PC-3 (cell line): ENCODE measurements around the gene PPP1R14C. TPM values are rescaled to one million over a fixed set of nuclear protein-coding genes. Genes with fewer than 3 reads are reported as not detected.

ENCODE experiments used
- ATAC-seq: fragments of 200-7000 bp; cut with Tn5 transposase; 2 replicates; pipeline ENCODE4 v1.9.1; 2020; ENCODE audit warnings: mild to moderate bottlenecking, moderate library complexity
- BruUV-seq: library from RNA; stranded (reverse); fragments of 400-500 nt; replicated peaks from 2 replicates; lab custom pipeline; 2021; lab: Mats Ljungman, UMichigan
- CTCF ChIA-PET: fragments of 300-600 bp; sonication (Branson Sonifier 250); formaldehyde crosslinking; loops from one replicate; lab custom pipeline; 2022; ENCODE audit warnings: antibody characterized with exemption; lab: Charles Lee
- POLR2A ChIA-PET: fragments of 300-600 bp; sonication (Branson Sonifier 250); formaldehyde crosslinking; loops from one replicate; lab custom pipeline; 2022; ENCODE audit warnings: antibody characterized with exemption; ENCODE audit not compliant: unreplicated experiment; lab: Charles Lee
- DNase-seq: peaks from one replicate; pipeline ENCODE4 v3.0.0-alpha.2; 2015
- H2AFZ ChIP-seq: fragments of 300-600 bp; sonication (generic); 2 replicates; pipeline ENCODE4 v1.6.0; 2016; ENCODE audit warnings: antibody characterized with exemption, low read length
- H3F3A ChIP-seq: fragments of 300-600 bp; sonication (generic); one replicate; pipeline ENCODE4 v1.6.0; 2017; ENCODE audit warnings: antibody characterized with exemption, low read length, control low read depth, mild to moderate bottlenecking; ENCODE audit not compliant: unreplicated experiment
- H3K27ac ChIP-seq: fragments of 300-600 bp; sonication (generic); 2 replicates; pipeline ENCODE4 v1.5.1; 2016; ENCODE audit warnings: mild to moderate bottlenecking, low read length
- H3K27me3 ChIP-seq: fragments of 300-600 bp; sonication (generic); 2 replicates; pipeline ENCODE4 v1.6.1; 2016; ENCODE audit warnings: low read length, mixed read lengths
- H3K36me3 ChIP-seq: fragments of 300-600 bp; sonication (generic); 2 replicates; pipeline ENCODE4 v1.6.1; 2016; ENCODE audit warnings: low read depth, mixed run types, low read length, mixed read lengths
- H3K4me1 ChIP-seq: fragments of 300-600 bp; sonication (generic); 2 replicates; pipeline ENCODE4 v1.5.1; 2016; ENCODE audit warnings: low read length; ENCODE audit not compliant: insufficient read depth
- H3K4me2 ChIP-seq: fragments of 300-600 bp; sonication (generic); 2 replicates; pipeline ENCODE4 v1.6.0; 2016; ENCODE audit warnings: low read length
- H3K4me3 ChIP-seq: fragments of 300-600 bp; sonication (generic); 2 replicates; pipeline ENCODE4 v1.5.1; 2016; ENCODE audit warnings: mild to moderate bottlenecking, low read length, mixed read lengths
- H3K79me2 ChIP-seq: fragments of 300-600 bp; sonication (generic); 2 replicates; pipeline ENCODE4 v1.6.1; 2017; ENCODE audit warnings: low read length, mixed read lengths
- H3K9ac ChIP-seq: fragments of 300-600 bp; sonication (generic); 2 replicates; pipeline ENCODE4 v1.6.0; 2016; ENCODE audit warnings: mild to moderate bottlenecking, low read length
- H3K9me2 ChIP-seq: fragments of 300-600 bp; sonication (generic); replicated peaks from 2 replicates; pipeline ENCODE4 v1.6.1; 2016; ENCODE audit warnings: mixed run types, low read length, mixed read lengths
- H3K9me3 ChIP-seq: fragments of 300-600 bp; sonication (generic); 2 replicates; pipeline ENCODE4 v1.6.1; 2016; ENCODE audit warnings: low read length, mixed read lengths
- H4K20me1 ChIP-seq: fragments of 300-600 bp; sonication (generic); 2 replicates; pipeline ENCODE4 v1.6.1; 2016; ENCODE audit warnings: low read length, mixed read lengths
- EZH2 ChIP-seq: fragments of 300-600 bp; sonication (generic); IDR thresholded peaks from one replicate; pipeline ENCODE4 v1.6.1; 2017; ENCODE audit warnings: antibody characterized with exemption, mild to moderate bottlenecking, low read length; ENCODE audit not compliant: unreplicated experiment
- EZH2phosphoT487 ChIP-seq: fragments of 300-600 bp; sonication (generic); IDR thresholded peaks from 2 replicates; pipeline ENCODE4 v1.6.1; 2018; ENCODE audit warnings: mild to moderate bottlenecking, antibody characterized with exemption, low read length, borderline replicate concordance
- intact Hi-C: fragments of 100-400 bp; cut with micrococcal nuclease; formaldehyde crosslinking; loops from 2 replicates; pipeline ENCODE4 v1.9.0; 2023
- total RNA-seq: library from RNA; depleted of rRNA; stranded (reverse); fragments of >200 nt; gene quantifications from 2 replicates; pipeline ENCODE4 v1.2.3, GENCODE V29; 2014
- TF ChIP-seq, protein P1 (sequence below): fragments of 300-600 bp; sonication (generic); conservative IDR thresholded peaks from 2 replicates; pipeline ENCODE4 v1.5.1; 2017; ENCODE audit warnings: antibody characterized with exemption, low read depth, mild to moderate bottlenecking, low read length

Gene PPP1R14C
- total RNA-seq, 1 experiment from 2014 or later: 1.1 TPM

DNA sequence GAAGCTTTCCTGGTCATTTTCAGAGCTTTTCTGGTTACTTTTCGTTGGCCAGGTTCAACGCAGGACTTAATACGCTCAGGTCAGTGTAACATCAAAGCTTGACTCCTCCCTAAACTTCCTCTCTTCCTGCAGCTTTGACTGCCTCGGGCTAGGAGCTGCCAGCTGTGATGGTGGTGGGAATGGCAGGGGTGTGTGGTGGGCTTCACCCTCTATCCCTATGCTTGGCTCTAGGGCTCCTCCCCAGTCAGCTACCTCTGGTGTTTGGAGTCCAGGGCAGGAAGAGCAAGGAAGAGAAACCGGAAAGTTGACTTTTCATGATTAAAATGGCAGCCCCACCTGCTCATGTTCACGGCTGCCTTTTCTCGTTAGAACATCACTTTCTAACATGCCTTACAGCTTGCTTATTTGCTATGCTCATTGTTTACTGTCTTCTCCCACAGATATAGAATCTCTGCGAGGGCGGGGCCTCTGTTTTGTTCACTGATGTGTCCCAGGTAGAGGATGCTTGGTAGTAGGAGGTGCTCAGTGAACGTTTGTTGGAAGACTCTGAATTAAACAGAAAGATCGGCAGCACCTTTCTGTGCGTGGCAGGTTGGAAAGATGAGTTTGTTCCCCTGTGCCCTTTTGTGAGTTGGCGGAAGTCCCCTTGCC is 16.1 kb upstream of the PPP1R14C start:
- no peak for ATAC-seq
- no TSS peak for BruUV-seq

GRCh38 chr6:150128425-150128824 is 14.4 kb upstream of the PPP1R14C start:
- Histone ChIP-seq H3F3A (no peaks in the 10 kb centered on the region), H3K9me3 (no peaks in the 10 kb centered on the region), H3K4me1 (no peaks in the 10 kb centered on the region), H3K9me2 (no peaks in the 10 kb centered on the region), H3K27me3 (no peaks in the 10 kb centered on the region), H4K20me1 (no peaks in the 10 kb centered on the region), H3K4me3 (no peak overlapping the region), H3K79me2 (no peaks in the 10 kb centered on the region), H3K36me3 (no peaks in the 10 kb centered on the region), H3K9ac (no peak overlapping the region), H2AFZ (no peak overlapping the region), H3K27ac (no peak overlapping the region), H3K4me2 (no peak overlapping the region)
- DNase-seq (no peak), ATAC-seq (no peak)
- intact Hi-C loops: no loop called here
- BruUV-seq: no TSS peak
- ChIA-PET POLR2A (no interaction called here), CTCF (no interaction called here)
- TF ChIP-seq EZH2phosphoT487: no peak
- TF ChIP-seq, protein P1, sequence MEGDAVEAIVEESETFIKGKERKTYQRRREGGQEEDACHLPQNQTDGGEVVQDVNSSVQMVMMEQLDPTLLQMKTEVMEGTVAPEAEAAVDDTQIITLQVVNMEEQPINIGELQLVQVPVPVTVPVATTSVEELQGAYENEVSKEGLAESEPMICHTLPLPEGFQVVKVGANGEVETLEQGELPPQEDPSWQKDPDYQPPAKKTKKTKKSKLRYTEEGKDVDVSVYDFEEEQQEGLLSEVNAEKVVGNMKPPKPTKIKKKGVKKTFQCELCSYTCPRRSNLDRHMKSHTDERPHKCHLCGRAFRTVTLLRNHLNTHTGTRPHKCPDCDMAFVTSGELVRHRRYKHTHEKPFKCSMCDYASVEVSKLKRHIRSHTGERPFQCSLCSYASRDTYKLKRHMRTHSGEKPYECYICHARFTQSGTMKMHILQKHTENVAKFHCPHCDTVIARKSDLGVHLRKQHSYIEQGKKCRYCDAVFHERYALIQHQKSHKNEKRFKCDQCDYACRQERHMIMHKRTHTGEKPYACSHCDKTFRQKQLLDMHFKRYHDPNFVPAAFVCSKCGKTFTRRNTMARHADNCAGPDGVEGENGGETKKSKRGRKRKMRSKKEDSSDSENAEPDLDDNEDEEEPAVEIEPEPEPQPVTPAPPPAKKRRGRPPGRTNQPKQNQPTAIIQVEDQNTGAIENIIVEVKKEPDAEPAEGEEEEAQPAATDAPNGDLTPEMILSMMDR: no peak
- TF ChIP-seq EZH2: no peak

More for the DNA sequence above, 16.1 kb upstream of the PPP1R14C start:
- Histone ChIP-seq H3K36me3 (no peaks in the 10 kb centered on the region), H4K20me1 (no peaks in the 10 kb centered on the region), H3K9me3 (no peaks in the 10 kb centered on the region), H3K27me3 (no peaks in the 10 kb centered on the region), H3K79me2 (no peaks in the 10 kb centered on the region), H3K4me3 (no peak overlapping the region), H3K27ac (no peak overlapping the region), H3F3A (no peaks in the 10 kb centered on the region), H3K4me1 (no peaks in the 10 kb centered on the region), H3K9ac (no peak overlapping the region), H2AFZ (no peak overlapping the region), H3K4me2 (no peak overlapping the region), H3K9me2 (no peaks in the 10 kb centered on the region)
- ChIA-PET CTCF (no interaction called here), POLR2A (no interaction called here)
- TF ChIP-seq, protein P1: no peak
- TF ChIP-seq EZH2phosphoT487 (no peak), EZH2 (no peak)
- intact Hi-C loops: no loop called here
- no peak for DNase-seq

- Histone ChIP-seq H3K36me3 (no peaks in the 10 kb centered on the region), H3K9ac (no peak overlapping the region), H3K4me3 (no peak overlapping the region), H3F3A (no peaks in the 10 kb centered on the region), H3K4me2 (no peak overlapping the region), H3K27ac (no peak overlapping the region), H3K9me3 (no peaks in the 10 kb centered on the region), H2AFZ (no peak overlapping the region), H4K20me1 (no peaks in the 10 kb centered on the region), H3K27me3 (no peaks in the 10 kb centered on the region), H3K79me2 (no peaks in the 10 kb centered on the region), H3K9me2 (no peaks in the 10 kb centered on the region), H3K4me1 (no peaks in the 10 kb centered on the region)
- DNase-seq (no peak), ATAC-seq (no peak)
- intact Hi-C loops: no loop called here
- ChIA-PET CTCF (no interaction called here), POLR2A (no interaction called here)
- no TSS peak for BruUV-seq
- TF ChIP-seq, protein P1: no peak
- TF ChIP-seq EZH2 (no peak), EZH2phosphoT487 (no peak)
Observed at GRCh38 chr6:150129616-150130505, 13.0 kb upstream of the PPP1R14C start.
